ENCODE measurements around the gene GAB1.

The GAB1 gene

DNA sequence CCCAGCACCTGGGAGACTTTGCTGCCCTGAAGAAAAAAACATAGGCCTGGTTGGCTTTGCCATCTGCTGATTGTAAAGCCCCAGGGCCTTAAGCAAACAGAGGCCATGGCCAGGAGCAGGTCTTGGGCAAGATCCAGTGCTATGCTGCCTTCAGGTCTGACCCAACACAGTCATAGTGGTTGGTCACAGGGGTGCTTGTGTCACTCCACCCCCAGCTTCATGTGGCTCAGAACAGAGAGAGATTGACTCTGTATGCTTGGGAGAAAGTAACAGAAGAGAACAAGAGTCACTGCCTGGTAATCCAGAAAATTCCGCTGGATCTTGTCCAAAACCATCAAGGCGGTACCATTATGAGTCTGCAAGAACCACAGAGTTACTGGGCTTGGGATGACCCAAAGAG lies 152.4 kb downstream of the GAB1 start:
- peak; percentile 3 for DNase-seq (ENCODE audit: low read depth)

DNA sequence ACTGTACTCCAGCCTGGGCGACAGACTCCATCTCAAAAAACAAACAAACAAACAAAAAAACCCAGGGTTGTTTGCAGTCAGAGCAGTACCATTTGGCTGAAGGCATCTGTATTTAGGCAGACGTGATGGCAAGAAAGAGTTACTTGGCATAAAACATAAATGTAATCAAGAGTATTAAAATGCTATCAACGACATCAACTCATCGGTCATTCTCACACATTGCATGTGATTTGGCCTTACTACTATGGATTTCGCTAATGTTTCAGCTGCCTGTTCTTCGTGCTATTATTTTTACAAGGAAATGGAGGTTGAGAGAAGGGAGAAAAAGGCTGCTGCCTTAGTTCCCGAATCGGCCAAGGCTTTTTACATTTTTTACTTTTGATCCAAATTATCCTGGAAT lies 161.3 kb downstream of the GAB1 start:
- DNase-seq (ENCODE audit: low read depth): no peak

DNA sequence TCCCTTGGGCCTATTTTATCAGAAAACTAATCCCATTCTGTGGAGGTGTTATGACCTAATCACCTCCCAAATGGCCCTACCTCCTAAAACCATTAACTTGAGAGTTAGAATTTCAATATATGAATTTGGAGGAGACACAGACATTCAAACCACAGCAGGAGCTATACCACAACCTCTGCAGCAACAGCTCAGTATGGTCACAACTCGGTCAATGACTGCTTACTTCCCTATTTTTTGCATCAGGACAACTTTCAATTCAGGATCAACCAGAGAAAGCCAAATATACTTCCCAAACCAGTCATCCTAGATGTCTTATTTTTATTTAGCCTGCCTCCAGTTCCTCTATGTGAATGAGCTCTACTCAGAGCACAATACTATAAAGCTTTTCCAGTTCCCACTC lies 165.6 kb downstream of the GAB1 start:
- no peak for DNase-seq (ENCODE audit: low read depth)

DNA sequence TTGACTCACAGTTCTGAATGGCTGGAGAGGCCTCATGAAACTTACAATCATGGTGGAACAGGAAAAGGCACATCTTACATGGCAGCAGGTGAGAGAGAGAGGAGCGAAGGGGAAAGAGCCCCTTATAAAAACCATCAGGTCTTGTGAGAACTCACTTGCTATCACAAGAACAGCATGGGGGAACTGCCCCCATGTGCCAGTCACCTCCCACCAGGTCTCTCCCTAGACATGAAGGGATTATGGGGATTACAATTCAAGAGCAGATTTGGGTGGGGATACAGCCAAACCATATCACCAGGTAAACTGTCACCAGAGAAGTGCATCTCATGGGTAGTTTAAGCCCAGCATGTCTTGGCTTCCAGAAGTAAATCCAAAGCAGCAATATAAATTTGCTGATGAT lies 169.4 kb downstream of the GAB1 start:
- DNase-seq (ENCODE audit: low read depth): no peak

DNA sequence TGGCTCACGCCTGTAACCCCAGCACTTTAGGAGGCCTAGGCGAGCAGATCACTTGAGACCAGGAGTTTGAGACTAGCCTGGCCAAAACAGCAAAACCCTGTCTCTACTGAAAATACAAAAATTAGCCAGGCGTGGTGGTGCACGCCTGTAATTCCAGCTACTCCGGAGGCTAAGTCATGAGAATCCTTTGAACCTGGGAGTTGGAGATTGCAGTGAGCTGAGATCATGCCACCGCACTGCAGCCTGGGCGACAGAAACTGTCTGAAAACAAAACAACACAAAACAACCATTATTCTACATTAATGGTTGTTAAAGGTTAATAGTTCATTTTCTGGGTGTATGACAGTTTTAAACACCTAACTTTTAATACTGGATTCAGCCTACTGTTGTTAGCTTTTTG lies 175.2 kb downstream of the GAB1 start:
- no peak for DNase-seq (ENCODE audit: low read depth)

DNA sequence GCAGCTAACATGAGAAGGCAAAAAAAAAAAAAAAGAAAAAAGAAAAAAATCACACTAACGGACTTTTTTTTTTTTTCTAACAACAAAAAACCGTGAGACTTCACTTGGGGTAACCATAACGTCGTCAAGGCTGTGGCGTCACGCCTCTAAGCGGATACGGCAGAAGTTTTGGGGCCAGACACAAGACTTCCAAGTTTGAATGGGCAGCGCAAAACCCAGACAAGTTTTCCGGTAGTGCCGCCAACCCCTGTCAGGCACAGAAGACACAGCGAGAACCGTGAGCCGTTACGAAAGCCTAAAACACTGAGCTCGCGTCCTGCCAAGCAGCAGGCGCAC lies 176.3 kb downstream of the GAB1 start:
- peak; percentile 89 for DNase-seq (ENCODE audit: low read depth)

DNA sequence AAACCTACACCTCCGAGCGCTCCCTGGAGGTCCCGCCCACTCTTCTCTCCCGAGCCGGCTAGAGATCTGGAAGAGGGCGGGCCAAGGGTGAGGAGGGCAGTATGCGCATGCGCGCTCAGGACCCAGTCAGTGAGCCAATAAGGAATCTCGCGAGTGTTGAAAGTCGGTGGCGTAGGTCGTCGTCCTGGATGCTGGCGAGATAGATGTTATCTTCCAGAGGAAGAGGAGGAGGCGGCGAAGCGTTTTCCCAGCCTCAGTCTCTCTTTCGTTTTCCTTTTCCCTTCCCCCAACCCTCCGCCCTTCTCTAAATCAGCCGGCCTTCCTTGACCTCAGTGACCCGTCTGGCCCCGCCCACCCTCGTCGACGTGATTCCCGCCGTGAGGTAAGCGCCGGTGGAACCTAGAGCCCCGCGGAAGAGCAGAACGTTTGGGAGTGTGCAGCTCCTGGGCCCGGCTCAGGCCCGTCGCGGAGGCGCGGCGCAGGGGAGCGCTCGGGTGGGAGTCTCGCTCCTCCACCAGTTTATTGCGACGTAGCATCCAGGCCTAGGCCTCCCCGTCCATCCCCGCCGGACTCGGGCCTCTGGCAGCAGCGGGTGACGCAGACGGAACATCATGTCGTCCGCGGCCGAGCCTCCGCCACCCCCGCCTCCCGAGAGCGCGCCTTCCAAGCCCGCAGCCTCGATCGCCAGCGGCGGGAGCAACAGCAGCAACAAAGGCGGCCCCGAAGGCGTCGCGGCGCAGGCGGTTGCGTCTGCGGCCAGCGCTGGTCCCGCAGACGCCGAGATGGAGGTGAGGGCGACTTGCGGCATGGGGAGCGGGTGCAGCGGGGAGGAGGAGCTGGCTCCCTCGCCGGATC lies 176.9 kb downstream of the GAB1 start, which contains the start of gene SMARCA5:
Gene SMARCA5 (plus strand): TSS at position 389 of the 855 bp plus-strand sequence. CDS start 223 bp downstream, at position 612.
- DNase-seq (ENCODE audit: low read depth): peak; percentile 98

DNA sequence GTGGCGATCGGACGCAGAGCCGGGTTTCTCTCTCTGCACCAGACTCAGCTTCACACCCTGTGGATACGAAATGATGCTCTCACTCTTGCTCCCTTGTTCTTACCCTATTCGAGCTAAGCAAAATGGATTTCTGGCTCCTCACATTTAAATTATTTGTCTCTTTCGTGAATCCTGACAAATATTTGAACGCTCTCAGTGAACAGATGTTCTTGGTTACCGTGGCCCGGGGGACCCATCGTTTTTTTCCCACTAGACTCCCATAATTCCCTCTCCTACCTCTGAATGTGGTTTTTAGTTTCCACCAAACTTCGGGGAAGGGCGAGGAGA lies 177.5 kb downstream of the GAB1 start:
- no peak for DNase-seq (ENCODE audit: low read depth)

DNA sequence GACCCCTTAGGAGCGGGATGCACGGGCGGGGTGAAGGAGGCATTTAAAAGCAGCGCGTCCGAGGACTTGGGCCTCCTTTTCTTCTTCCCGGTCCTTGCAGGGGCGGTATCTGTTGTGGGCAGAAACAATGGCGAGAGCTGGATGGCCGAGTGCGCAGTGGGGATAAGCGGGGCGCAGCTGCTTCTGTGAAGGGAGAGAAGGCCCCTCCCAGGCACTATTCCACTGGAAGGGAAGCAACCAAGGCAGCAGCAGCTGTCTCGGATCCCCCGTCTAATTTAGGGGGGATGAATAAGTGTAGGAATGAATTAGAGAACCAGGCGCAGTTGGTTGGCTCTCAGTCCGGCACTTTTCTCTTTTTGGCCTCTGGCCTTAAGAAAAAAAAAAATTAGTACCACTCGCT lies 177.8 kb downstream of the GAB1 start:
- peak; percentile 66 for DNase-seq (ENCODE audit: low read depth)

DNA sequence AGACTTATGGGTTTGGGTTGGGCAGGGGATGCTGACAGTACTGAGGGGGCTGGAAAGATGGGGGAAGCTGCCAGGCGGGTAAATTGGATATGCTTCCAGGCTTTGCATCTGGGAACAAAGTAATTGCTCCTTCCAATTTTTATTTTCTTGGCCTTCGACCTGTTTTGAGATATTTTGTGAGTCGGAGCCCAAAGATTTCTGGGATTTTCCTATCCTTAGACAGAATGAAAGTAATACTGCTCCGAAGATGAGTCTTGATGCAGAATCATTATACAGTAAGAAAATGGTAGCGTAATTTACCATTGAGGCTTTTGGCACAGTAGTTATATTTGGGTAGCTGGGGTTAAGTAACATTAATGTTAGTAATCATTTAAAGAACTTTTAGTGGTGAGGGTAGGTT lies 178.2 kb downstream of the GAB1 start:
- DNase-seq (ENCODE audit: low read depth): no peak

DNA sequence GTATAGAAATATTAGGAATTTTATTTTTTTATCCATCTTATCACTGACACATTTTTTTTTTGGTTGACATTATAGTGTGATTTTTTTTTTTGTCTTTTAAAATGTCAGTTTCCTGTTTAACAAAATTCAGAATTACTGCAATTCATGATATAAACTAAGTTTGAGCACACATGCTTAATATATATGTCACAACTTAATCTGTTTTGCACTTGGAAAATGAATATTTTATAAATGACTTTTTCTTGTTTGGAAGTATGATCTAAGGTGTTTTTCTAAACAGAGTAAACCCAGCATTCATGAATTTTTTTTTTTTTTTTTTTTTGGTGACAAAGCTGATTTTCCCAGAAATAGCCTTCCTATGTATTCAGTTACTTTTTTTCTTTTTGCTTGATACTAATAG lies 179.2 kb downstream of the GAB1 start:
- no peak for DNase-seq (ENCODE audit: low read depth)

DNA sequence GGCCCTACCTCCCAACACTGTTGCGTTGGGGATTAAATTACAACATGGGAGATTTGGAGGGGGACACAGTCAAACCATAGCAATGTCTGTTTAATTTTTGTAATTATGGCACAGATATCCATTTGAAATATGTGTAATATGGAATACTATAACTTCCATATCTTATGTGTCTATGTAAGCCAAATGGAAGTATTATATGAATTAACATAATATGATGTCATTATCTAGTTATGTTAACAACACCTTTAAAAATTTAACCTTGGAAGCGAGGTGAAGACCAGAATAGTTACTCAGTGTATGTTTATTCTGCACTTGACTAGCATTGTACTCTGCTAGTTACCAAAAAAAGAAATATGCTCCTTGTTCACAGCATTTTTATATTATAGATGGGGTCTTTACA lies 181.1 kb downstream of the GAB1 start:
- DNase-seq (ENCODE audit: low read depth): no peak
